ENCODE measurements around the gene ARAP1.

DNA sequence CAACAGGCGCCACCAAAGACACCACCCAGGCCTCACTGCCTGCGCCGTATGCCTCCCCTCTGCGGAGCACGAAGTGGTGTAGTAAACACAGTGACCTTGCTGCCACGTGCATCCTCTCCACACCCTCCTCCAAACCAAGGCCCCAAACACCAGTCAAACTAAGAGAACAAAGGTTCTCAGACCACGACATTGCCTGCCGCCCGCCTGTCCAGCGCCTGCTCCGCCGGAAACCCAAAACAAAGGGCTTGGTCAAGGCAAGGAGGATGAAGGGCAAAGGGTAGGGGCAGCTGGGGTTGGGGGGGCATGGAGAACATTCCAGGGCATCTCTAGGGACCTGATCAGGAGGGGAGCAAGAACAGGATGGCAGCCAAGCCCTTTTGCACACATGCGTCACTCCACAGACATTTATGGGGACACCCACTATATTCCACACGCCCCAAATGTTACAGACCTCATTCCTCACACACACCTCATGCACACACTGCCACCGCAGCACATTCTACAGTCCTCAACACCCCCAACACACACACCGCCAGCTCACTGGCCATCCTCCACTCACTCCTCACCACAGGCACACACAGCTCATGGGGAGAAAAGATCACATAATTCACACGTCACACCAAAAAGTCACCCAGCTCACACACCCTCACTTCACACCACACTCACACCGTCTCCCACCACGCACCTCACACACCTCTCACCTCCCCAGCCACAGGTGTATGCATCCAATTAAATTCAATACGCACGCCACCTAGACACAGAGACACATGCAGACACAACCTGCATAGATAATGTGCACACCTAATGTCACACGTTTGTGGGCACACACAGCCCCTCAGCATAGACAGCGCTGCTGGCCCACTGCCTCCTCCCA is 112.5 kb downstream of the ARAP1 start:
- TF ChIP-seq CTCF (IDR thresholded peaks at IDR 0.05): no peak
- no peak for TF ChIP-seq POLR2AphosphoS5 (IDR thresholded peaks at IDR 0.05; ENCODE audit: low read depth, low read length)
- no peak for TF ChIP-seq REST (IDR thresholded peaks at IDR 0.05; ENCODE audit: insufficient read depth in 1 of 2, low read depth in 2 of 2, low read length in 1 of 2)

Data from Panc1 (cell line).